ENCODE measurements around the gene TGFBR3.

Gene TGFBR3

GRCh38 chr1:91704746-91705145 lies 181.2 kb downstream of the TGFBR3 start:
- DNase-seq: no peak

- DNase-seq: no peak
Observed at GRCh38 chr1:91703095-91703494, 182.9 kb downstream of the TGFBR3 start.

- no peak for DNase-seq
Observed at GRCh38 chr1:91701472-91701869, 184.5 kb downstream of the TGFBR3 start.

GRCh38 chr1:91700771-91701471 lies 185.0 kb downstream of the TGFBR3 start:
- DNase-seq: no peak

GRCh38 chr1:91700332-91700731 lies 185.6 kb downstream of the TGFBR3 start:
- DNase-seq: no peak

- DNase-seq: no peak
Observed at GRCh38 chr1:91699339-91699974, 186.5 kb downstream of the TGFBR3 start.

GRCh38 chr1:91697861-91698260 lies 188.1 kb downstream of the TGFBR3 start:
- no peak for DNase-seq

GRCh38 chr1:91697416-91697815 lies 188.5 kb downstream of the TGFBR3 start:
- no peak for DNase-seq

- DNase-seq: no peak
Observed at GRCh38 chr1:91696321-91696720, 189.6 kb downstream of the TGFBR3 start.

- no peak for DNase-seq
Observed at GRCh38 chr1:91693557-91693956, 192.4 kb downstream of the TGFBR3 start.

- DNase-seq: no peak
Observed at GRCh38 chr1:91691525-91691924, 194.4 kb downstream of the TGFBR3 start.

GRCh38 chr1:91689641-91690481 lies 196.1 kb downstream of the TGFBR3 start:
- DNase-seq: no peak

- DNase-seq: no peak
Observed at GRCh38 chr1:91687452-91687851, 198.5 kb downstream of the TGFBR3 start.

- no peak for DNase-seq
Observed at GRCh38 chr1:91685994-91686393, 200.0 kb downstream of the TGFBR3 start.

GRCh38 chr1:91684481-91685196 lies 201.3 kb downstream of the TGFBR3 start:
- DNase-seq: no peak

GRCh38 chr1:91683598-91683951 lies 202.4 kb downstream of the TGFBR3 start:
- no peak for DNase-seq

GRCh38 chr1:91682882-91683597 lies 202.9 kb downstream of the TGFBR3 start:
- no peak for DNase-seq

GRCh38 chr1:91680556-91681155 lies 205.3 kb downstream of the TGFBR3 start:
- DNase-seq: no peak

- no peak for DNase-seq
Observed at GRCh38 chr1:91679446-91679845, 206.5 kb downstream of the TGFBR3 start.

- DNase-seq: no peak
Observed at GRCh38 chr1:91676030-91676429, 209.9 kb downstream of the TGFBR3 start.

GRCh38 chr1:91674107-91674506 lies 211.8 kb downstream of the TGFBR3 start:
- DNase-seq: no peak

- no peak for DNase-seq
Observed at GRCh38 chr1:91673613-91674012, 212.3 kb downstream of the TGFBR3 start.

Measured in cortex of kidney (tissue), 1 donor.